Smooth muscle cell (in vitro differentiated cells): ENCODE results near the gene CYTH1. TPM values are rescaled to one million over a fixed set of nuclear protein-coding genes. Genes with fewer than 3 reads are reported as not detected.
A peak's percentile ranks its signal among the peaks of the same experiment; 100 is the strongest.

ENCODE experiments used
- DNase-seq: peaks from one replicate; lab custom pipeline; 2025; ENCODE audit not compliant: unreplicated experiment; lab: John Stamatoyannopoulos, UW
- H2AFZ ChIP-seq: fragments of 200-600 bp; sonication (generic); 2 replicates; pipeline ENCODE4 v1.6.0; 2016; ENCODE audit warnings: antibody characterized with exemption, low read depth, mild to moderate bottlenecking
- H3F3A ChIP-seq: fragments of 200-600 bp; sonication (generic); 2 replicates; pipeline ENCODE4 v1.6.0; 2017; ENCODE audit warnings: antibody characterized with exemption, low read depth
- H3K27ac ChIP-seq: fragments of 200-600 bp; sonication (generic); 2 replicates; pipeline ENCODE4 v1.5.1; 2016; ENCODE audit warnings: low read depth, mild to moderate bottlenecking
- H3K27me3 ChIP-seq: fragments of 200-600 bp; sonication (generic); 2 replicates; pipeline ENCODE4 v1.6.1; 2016; ENCODE audit warnings: low read depth, mild to moderate bottlenecking
- H3K36me3 ChIP-seq: fragments of 200-600 bp; sonication (generic); 2 replicates; pipeline ENCODE4 v1.5.1; 2016; ENCODE audit warnings: low read depth
- H3K4me1 ChIP-seq: fragments of 200-600 bp; sonication (generic); 2 replicates; pipeline ENCODE4 v1.5.1; 2016; ENCODE audit warnings: low read depth
- H3K4me2 ChIP-seq: fragments of 200-600 bp; sonication (generic); 2 replicates; pipeline ENCODE4 v1.6.0; 2016; ENCODE audit warnings: mild to moderate bottlenecking
- H3K4me3 ChIP-seq: fragments of 200-600 bp; sonication (generic); 2 replicates; pipeline ENCODE4 v1.5.1; 2016; ENCODE audit warnings: mild to moderate bottlenecking
- H3K79me2 ChIP-seq: fragments of 200-600 bp; sonication (generic); 2 replicates; pipeline ENCODE4 v1.6.0; 2016; ENCODE audit warnings: low read depth, mild to moderate bottlenecking
- H3K9ac ChIP-seq: fragments of 200-600 bp; sonication (generic); 2 replicates; pipeline ENCODE4 v1.6.0; 2016; ENCODE audit warnings: low read depth
- H3K9me3 ChIP-seq: fragments of 200-600 bp; sonication (generic); replicated peaks from 2 replicates; pipeline ENCODE4 v1.5.1; 2016; ENCODE audit warnings: low read depth
- H4K20me1 ChIP-seq: fragments of 200-600 bp; sonication (generic); 2 replicates; pipeline ENCODE4 v1.6.0; 2016; ENCODE audit warnings: low read depth
- WGBS: methylation state at CpG from one replicate; pipeline ENCODE4 v1.1.7; 2016; ENCODE audit warnings: low lambda C conversion rate; 5-methylcytosine and 5-hydroxymethylcytosine counted together
- polyA plus RNA-seq: library from polyadenylated mRNA; unstranded; fragments of >200 nt; fragmentation: Nextera tagmentation; extraction: Ambion mirVana; gene quantifications from 2 replicates; pipeline ENCODE4 v1.2.1, GENCODE V29; 2016
- total RNA-seq: library from RNA; depleted of rRNA; stranded (reverse); fragments of >200 nt; gene quantifications from 2 replicates; pipeline ENCODE4 v1.2.3, GENCODE V29; 2014
- TF ChIP-seq, protein P1 (sequence below): fragments of 200-600 bp; sonication (generic); IDR thresholded peaks from 2 replicates; pipeline ENCODE4 v1.5.1; 2017; ENCODE audit warnings: borderline replicate concordance, mild to moderate bottlenecking, antibody characterized with exemption; ENCODE audit not compliant: insufficient read depth, poor library complexity, severe bottlenecking

Gene CYTH1
- total and polyA plus RNA-seq, 2 experiments from 2014 or later = 14.1 to 19.3 TPM

DNA sequence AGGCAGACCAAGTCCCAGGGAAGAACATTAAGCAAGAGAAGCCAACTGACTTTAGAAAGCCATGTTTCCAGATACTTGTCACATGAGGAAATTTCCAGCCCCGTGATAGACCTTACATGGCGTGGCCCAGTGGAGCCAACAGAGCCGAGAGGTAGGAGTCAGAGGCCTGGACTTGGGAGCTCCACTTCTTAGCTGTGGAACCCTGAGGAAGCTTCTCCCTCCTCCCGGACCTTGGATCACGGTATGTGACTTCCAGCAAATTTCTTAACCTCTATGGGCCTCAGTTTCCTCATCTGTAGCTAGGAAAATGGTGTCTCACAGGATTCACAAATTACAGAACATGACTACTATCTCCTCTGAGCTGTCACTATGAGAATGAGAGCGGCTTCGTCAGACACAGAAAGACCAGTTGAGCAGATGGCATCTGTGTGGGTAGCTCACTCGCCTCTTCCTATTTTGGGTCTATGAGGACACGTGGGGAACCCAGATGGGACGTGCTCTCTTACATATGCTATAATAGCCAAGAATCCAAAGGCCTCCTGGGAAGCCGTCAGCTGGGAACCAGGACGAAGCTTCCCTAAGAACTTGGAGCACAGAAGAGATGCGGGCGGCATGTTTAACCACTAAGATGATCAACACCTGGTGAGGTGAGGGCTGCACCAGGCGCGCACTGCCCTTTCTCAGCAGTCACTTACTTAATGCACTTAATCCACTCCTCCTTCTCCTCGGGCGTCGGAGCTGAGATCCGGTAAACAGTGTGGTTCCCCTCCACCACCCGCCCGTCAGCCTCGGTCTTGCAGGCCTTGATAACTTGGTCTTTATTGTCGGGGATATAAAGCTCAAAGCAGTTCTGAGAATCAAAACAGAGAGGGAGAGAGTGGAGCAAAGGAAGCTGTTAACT lies 102.3 kb downstream of the CYTH1 start:
- WGBS = 51% methylated on average over 24 of the region's 24 CpGs
- TF ChIP-seq, protein P1, sequence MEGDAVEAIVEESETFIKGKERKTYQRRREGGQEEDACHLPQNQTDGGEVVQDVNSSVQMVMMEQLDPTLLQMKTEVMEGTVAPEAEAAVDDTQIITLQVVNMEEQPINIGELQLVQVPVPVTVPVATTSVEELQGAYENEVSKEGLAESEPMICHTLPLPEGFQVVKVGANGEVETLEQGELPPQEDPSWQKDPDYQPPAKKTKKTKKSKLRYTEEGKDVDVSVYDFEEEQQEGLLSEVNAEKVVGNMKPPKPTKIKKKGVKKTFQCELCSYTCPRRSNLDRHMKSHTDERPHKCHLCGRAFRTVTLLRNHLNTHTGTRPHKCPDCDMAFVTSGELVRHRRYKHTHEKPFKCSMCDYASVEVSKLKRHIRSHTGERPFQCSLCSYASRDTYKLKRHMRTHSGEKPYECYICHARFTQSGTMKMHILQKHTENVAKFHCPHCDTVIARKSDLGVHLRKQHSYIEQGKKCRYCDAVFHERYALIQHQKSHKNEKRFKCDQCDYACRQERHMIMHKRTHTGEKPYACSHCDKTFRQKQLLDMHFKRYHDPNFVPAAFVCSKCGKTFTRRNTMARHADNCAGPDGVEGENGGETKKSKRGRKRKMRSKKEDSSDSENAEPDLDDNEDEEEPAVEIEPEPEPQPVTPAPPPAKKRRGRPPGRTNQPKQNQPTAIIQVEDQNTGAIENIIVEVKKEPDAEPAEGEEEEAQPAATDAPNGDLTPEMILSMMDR = no peak
- H3K4me2 ChIP-seq = peak overlapping the region; percentile 73
- H3K79me2 ChIP-seq = no peaks in the 10 kb centered on the region
- no peaks in the 10 kb centered on the region for H4K20me1 ChIP-seq
- H3K9me3 ChIP-seq = no peaks in the 10 kb centered on the region
- peak overlapping the region; percentile 42 for H3K9ac ChIP-seq
- no peak overlapping the region for H3K4me3 ChIP-seq
- no peak for DNase-seq
- H3K4me1 ChIP-seq = peaks cover 8% of the 10 kb centered on the region
- no peaks in the 10 kb centered on the region for H3K27me3 ChIP-seq
- peaks cover 20% of the 10 kb centered on the region for H3F3A ChIP-seq
- H3K36me3 ChIP-seq = peaks cover 3% of the 10 kb centered on the region
- no peak overlapping the region for H2AFZ ChIP-seq
- peak overlapping the region; percentile 84 for H3K27ac ChIP-seq

DNA sequence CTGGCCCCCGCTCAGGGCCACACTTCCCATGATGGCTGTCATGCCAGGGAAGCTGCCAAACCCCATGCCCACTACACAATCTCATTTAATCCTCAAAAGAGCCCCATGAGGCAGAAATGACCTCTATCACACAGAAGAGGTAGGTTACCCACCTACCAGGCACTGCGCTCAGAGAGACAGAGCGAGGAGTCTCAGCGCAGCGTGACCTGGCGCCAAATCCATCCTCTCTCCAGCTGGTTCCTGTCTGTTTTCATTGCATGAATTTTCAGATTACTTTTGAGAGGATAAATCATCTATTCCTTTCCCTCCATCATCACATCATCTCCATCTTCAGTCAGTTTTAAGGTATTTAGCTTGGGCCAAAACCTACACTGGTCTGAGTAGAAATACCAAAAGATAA lies 103.4 kb downstream of the CYTH1 start:
- no peak overlapping the region for H3K4me3 ChIP-seq
- DNase-seq = no peak
- no peaks in the 10 kb centered on the region for H3K9me3 ChIP-seq
- no peak overlapping the region for H3K4me2 ChIP-seq
- H3K79me2 ChIP-seq = no peaks in the 10 kb centered on the region
- H3K27ac ChIP-seq = no peak overlapping the region
- no peaks in the 10 kb centered on the region for H3K27me3 ChIP-seq
- peaks cover 21% of the 10 kb centered on the region for H3F3A ChIP-seq
- H3K36me3 ChIP-seq = peaks cover 3% of the 10 kb centered on the region
- peaks cover 8% of the 10 kb centered on the region for H3K4me1 ChIP-seq
- WGBS = 95% methylated on average over 6 of the region's 6 CpGs
- TF ChIP-seq, protein P1 = no peak
- H3K9ac ChIP-seq = no peak overlapping the region
- no peaks in the 10 kb centered on the region for H4K20me1 ChIP-seq
- H2AFZ ChIP-seq = no peak overlapping the region

DNA sequence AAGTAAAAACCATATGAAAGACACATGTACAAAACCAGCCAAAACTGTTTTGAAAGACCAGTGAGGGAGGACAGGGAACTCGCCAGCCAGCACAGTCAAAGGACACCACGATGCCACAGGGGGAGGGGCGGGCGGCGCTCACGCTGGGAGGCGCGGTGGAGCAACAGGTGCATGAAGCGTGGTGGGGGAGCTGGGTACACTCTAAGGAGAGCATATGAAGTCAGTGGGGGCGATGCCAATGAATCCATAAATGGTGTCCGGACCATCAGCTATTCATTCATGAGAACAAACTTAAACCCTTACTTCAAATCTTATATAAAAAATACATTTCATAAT lies 103.9 kb downstream of the CYTH1 start:
- Histone ChIP-seq H3K4me2 (no peak overlapping the region), H3K4me3 (no peak overlapping the region), H3K27ac (no peak overlapping the region), H3K36me3 (peaks cover 3% of the 10 kb centered on the region), H3K27me3 (no peaks in the 10 kb centered on the region), H4K20me1 (no peaks in the 10 kb centered on the region), H3K9ac (no peak overlapping the region), H2AFZ (no peak overlapping the region), H3F3A (peaks cover 26% of the 10 kb centered on the region), H3K4me1 (peaks cover 8% of the 10 kb centered on the region), H3K9me3 (no peaks in the 10 kb centered on the region), H3K79me2 (no peaks in the 10 kb centered on the region)
- TF ChIP-seq, protein P1 = no peak
- no peak for DNase-seq
- WGBS = 98% methylated on average over 11 of the region's 11 CpGs
